ENCODE measurements around the gene ADGRG1. TPM values are rescaled to one million over a fixed set of nuclear protein-coding genes. Genes with fewer than 3 reads are reported as not detected.
"Not testable (repeated sequence)": the region's sequence is repeated elsewhere in the genome, so short reads cannot be mapped to it uniquely, and the experiment has no call there.

ADGRG1 gene
- total RNA-seq, 1 experiment from 2014 or later: 0.38 TPM

DNA sequence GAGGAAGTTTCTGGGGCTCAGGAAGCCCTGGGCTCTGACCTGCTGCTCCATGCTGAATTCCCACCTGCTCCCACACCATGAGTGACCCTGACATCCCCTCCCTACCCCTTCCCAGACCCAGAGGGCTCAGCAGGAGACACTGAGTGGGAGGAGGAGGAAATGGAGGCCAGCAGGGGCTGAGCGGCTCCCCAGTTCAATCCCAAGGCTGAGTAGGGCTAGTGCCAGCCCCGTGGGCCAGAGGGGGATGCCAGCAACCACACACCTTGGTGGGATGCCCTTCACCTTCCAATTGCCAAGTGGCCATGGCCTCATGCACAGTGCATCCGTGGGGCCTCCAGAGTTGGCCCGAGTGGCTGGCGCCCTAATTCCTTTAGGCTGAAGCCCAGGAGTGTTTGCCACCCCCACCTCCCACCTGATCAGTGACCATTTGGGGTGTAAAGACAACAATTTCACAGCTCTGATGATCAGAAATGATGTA lies 38.7 kb downstream of the ADGRG1 start:
- no peaks in the 10 kb centered on the region for H3K36me3 ChIP-seq (replicated peaks; ENCODE audit: control insufficient read depth, insufficient read depth, low read length)
- no peak overlapping the region for H3K4me3 ChIP-seq (ENCODE audit: insufficient read depth, low read depth, low read length)
- no peaks in the 10 kb centered on the region for H3K27me3 ChIP-seq (ENCODE audit: control insufficient read depth, insufficient read depth, low read length)
- no peak for DNase-seq

DNA sequence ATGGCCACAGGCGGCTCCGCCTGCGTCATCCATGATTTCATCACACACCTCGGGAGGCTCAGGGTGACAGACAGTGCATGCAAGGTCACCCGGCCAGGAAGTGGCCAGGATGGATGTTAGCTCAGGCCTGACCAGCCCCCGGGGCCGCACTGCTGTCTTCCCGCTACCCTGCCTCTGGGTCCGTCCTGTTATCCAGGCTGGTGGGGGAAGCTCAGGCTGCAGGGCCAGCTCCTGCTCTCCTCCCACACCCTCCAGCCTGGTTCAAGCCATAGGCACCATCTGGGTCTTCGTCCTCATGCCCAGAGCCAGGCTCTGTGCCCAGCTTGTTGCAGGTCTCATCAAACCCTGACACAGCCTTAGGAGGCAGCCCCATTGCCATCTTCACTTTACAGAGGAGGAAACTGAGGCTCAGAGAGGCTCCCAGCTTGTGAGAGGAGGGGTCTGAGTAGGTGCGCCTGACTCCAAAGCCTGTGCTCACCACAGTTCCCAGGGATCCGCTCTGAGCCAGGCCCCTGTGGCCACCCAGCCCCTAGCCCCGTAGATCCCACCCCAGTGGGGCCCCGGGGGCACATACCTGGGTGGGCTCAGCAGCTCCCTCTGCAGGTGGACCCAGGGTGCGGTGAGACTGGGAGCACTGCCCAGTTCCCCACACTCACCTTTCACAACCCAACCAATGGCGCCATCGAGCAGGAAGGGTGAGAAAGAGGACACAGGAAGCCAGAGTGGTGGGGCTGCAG lies 39.3 kb downstream of the ADGRG1 start:
- H3K4me3 ChIP-seq (ENCODE audit: insufficient read depth, low read depth, low read length): no peak overlapping the region
- DNase-seq: peak; percentile 90
- no peaks in the 10 kb centered on the region for H3K27me3 ChIP-seq (ENCODE audit: control insufficient read depth, insufficient read depth, low read length)
- H3K36me3 ChIP-seq (replicated peaks; ENCODE audit: control insufficient read depth, insufficient read depth, low read length): no peaks in the 10 kb centered on the region

DNA sequence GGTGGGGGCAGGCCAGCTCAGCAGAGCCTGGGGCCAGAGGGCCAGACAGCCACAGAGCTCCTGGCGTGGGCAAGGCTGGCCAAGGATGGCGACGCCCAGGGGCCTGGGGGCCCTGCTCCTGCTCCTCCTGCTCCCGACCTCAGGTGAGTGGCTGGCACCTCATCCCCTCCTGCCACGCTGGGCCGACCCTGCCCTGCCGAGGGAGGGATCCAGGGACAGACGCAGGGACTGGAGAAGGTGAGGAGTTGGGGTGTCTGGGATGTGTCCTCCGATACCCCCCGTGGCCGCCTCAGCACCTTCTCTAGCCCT lies 39.8 kb downstream of the ADGRG1 start, which contains the start of gene ADGRG3:
Gene ADGRG3, plus strand, starts transcription at position 44 of the 309 bp plus-strand sequence. Its CDS starts 42 bp downstream, at position 86.
- Histone ChIP-seq H3K36me3 (replicated peaks; ENCODE audit: control insufficient read depth, insufficient read depth, low read length) (no peaks in the 10 kb centered on the region), H3K27me3 (ENCODE audit: control insufficient read depth, insufficient read depth, low read length) (no peaks in the 10 kb centered on the region), H3K4me3 (ENCODE audit: insufficient read depth, low read depth, low read length) (no peak within 1 kb of the TSS)
- DNase-seq: no peak

DNA sequence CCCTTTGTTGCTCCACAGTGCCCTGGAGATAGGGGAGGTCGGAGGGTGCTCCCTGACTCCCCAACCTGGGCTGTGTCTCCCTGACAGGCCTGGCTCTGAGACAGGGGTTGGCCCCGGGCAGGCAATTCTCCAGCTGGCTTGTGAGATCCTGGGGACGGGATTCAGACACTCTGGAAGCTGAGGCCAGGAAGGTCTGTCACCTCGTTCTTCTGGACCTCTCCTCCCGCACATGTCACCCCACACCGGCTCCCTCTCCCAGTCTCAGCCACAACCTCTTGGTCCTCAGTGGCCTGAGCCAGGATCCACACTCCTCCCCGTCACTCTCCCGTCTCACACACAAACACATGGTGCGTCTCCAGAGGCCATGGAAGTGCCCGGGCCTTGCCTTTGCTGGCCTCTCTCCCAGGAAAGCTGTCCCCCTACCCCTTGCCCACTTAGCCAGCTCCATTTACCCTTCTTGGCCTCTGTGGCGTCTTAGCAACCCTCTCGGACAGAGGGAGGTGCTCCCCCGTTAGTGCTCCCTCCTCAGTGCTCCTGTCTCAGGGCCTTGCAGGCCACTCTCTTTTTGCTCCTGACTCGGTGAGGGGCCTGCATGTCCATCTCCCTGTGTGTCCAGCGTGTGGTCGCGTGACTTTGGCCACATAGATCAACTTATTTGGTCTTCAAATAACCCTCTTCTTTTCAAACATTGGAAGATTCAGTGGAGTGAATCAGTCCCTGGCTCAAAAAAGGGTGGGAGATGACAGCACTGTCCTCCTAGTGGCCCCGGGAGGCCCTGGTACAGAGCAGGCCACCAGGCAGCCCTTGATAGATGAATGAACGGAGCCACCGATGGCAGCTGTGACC lies 40.4 kb downstream of the ADGRG1 start:
- Histone ChIP-seq H3K27me3 (ENCODE audit: control insufficient read depth, insufficient read depth, low read length) (no peaks in the 10 kb centered on the region), H3K4me3 (ENCODE audit: insufficient read depth, low read depth, low read length) (no peak overlapping the region), H3K36me3 (replicated peaks; ENCODE audit: control insufficient read depth, insufficient read depth, low read length) (no peaks in the 10 kb centered on the region)
- no peak for DNase-seq

DNA sequence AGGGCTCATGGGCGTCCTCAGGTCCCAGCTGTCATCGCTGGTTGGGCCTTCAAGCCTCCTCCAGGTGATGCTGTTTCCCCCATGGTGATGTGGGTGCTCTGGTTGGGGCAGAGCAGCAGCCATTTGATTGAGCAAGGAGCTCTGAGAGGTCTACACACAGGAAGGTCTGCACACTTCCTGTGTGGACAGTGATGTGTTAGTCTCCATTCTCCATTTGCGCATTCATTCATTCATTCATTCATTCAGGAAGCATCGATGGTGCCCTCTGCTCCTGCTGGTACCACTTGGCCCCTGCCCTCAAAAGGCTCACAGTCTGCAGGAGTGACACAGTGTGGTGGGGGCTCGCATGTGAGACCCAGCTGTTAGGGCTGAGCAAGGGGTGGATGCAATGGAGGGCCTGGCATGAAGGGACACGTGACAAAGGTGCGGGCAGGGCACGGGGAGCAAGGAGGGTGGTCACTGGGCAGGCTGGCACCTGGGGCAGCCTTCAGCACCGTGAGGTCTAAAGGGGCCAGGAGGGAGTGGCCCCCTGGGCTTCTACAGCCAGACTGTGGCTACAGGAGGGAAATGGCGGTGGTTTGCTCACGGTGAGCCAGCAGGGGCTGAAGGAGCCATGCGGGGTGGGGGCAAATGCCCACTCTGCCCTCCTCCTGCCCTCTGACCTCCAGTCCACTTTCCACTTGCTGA lies 41.2 kb downstream of the ADGRG1 start:
- no peak for DNase-seq
- H3K36me3 ChIP-seq (replicated peaks; ENCODE audit: control insufficient read depth, insufficient read depth, low read length): no peaks in the 10 kb centered on the region
- H3K27me3 ChIP-seq (ENCODE audit: control insufficient read depth, insufficient read depth, low read length): no peaks in the 10 kb centered on the region
- no peak overlapping the region for H3K4me3 ChIP-seq (ENCODE audit: insufficient read depth, low read depth, low read length)

DNA sequence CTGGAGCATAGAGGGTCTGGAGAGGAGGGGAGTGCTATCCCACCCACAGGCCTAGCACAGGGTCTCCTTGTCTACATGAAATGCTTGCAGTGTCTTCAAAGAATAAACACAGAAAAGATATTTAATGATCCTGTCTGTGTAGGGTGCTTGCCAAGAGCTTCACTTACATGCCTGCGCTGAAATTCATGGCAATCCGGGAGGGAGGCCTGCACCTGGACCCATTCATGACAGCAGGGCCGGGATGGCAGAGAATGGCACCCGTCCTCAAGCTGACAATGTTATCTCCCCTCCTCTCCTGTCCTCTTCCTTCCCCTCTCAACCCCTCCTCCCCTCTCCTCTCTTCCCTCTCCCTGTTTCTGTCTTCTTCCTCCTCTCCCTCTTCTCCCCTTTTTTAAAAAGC lies 41.8 kb downstream of the ADGRG1 start:
- Histone ChIP-seq H3K4me3 (ENCODE audit: insufficient read depth, low read depth, low read length) (no peak overlapping the region), H3K36me3 (replicated peaks; ENCODE audit: control insufficient read depth, insufficient read depth, low read length) (no peaks in the 10 kb centered on the region), H3K27me3 (ENCODE audit: control insufficient read depth, insufficient read depth, low read length) (no peaks in the 10 kb centered on the region)
- no peak for DNase-seq

DNA sequence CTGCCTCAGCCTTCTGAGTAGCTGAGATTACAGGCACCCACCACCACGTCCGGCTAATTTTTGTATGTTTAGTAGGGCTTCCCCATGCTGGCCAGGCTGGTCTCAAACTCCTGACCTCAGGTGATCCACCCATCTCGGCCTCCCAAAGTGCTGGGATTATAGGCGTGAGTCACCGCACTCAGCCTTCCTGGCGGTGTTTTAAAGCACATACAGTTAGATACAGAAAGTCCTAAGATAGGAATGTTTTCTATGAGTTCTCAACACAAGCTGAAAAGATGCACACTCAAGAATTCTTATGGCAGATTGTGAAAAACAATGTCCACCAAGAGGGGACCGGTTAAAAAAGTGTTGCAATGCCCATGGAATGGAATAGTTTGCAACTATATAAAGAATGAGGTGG lies 43.0 kb downstream of the ADGRG1 start:
- not testable (repeated sequence) for H3K36me3 ChIP-seq (replicated peaks; ENCODE audit: control insufficient read depth, insufficient read depth, low read length); H3K4me3 ChIP-seq (ENCODE audit: insufficient read depth, low read depth, low read length); H3K27me3 ChIP-seq (ENCODE audit: control insufficient read depth, insufficient read depth, low read length); DNase-seq

DNA sequence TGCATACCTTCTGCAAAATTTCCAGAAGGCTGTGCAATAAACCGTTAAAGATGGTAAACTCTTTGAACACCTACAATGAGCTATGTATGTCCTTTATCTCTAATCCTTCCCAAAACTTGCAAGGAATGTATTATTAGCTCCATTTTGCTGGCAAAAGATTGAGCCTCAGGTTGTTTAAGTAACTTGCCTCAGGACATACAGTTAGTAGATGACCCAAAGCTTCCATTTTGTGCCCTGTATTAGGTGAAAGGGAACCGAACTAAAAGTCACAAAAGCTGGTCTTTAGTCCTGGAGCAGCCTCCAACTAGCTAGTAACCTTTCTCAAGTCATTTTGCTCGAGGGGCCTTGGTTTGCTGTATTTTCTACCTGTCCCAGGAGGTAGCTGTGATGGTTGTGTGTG lies 44.0 kb downstream of the ADGRG1 start:
- H3K36me3 ChIP-seq (replicated peaks; ENCODE audit: control insufficient read depth, insufficient read depth, low read length): no peaks in the 10 kb centered on the region
- H3K27me3 ChIP-seq (ENCODE audit: control insufficient read depth, insufficient read depth, low read length): no peaks in the 10 kb centered on the region
- no peak for DNase-seq
- H3K4me3 ChIP-seq (ENCODE audit: insufficient read depth, low read depth, low read length): no peak overlapping the region

DNA sequence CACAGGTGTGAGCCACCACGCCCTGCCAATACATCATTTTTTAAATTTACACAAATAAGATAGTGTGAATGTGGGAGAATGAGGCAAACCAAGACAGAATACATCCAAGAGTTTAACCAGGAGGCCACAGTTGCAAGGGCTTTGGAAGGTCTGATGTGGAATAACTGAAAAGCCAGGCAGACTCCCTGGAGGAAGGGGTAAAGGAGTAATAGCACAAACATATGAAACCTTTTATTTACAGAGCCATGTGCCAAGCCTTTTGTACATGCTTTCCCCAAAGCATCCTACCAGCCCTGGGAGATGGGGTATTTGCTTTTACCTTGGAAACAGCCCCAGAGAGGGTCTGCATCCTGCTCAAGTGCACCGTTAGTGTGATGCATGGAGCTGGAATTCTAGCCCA lies 44.4 kb downstream of the ADGRG1 start:
- no peaks in the 10 kb centered on the region for H3K36me3 ChIP-seq (replicated peaks; ENCODE audit: control insufficient read depth, insufficient read depth, low read length)
- H3K4me3 ChIP-seq (ENCODE audit: insufficient read depth, low read depth, low read length): no peak overlapping the region
- no peak for DNase-seq

DNA sequence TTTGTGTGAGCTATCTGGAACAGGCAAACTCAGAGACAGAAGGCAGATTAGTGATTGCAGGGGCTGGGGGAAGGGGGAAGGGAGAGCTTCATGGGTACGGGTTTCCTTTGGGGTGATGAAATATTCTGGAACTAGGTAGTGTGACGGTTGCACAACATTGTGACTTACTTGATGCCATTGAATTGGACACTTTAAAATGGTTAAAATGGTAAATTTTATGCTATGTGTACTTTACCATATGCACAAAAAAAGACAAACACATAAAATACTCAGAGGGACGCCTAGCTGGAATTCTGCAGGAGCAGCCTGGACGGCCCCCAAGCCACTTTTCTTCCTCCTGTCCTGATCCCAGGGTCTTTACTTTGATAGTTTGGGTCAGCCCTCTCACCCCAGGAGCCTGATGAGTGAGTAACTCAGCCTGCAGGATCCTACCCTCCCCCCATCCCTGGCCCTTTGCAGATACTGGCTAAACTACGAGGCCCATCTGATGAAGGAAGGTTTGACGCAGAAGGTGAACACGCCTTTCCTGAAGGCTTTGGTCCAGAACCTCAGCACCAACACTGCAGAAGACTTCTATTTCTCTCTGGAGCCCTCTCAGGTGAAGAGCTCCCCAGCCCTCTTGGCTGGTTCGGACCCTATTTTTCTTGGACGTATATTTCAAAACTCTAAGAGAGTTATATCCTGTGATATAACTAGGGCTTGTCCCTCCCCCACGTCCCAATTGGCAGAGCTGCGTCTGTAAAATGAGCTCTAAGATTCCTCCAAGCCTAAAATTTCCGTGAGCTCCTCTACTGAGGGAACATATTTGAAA lies 47.5 kb downstream of the ADGRG1 start:
- Histone ChIP-seq H3K36me3 (replicated peaks; ENCODE audit: control insufficient read depth, insufficient read depth, low read length) (no peaks in the 10 kb centered on the region), H3K27me3 (ENCODE audit: control insufficient read depth, insufficient read depth, low read length) (no peaks in the 10 kb centered on the region), H3K4me3 (ENCODE audit: insufficient read depth, low read depth, low read length) (no peak overlapping the region)
- peak; percentile 79 for DNase-seq

More for the DNA sequence above, 44.4 kb downstream of the ADGRG1 start:
- H3K27me3 ChIP-seq (ENCODE audit: control insufficient read depth, insufficient read depth, low read length): no peaks in the 10 kb centered on the region

DNA sequence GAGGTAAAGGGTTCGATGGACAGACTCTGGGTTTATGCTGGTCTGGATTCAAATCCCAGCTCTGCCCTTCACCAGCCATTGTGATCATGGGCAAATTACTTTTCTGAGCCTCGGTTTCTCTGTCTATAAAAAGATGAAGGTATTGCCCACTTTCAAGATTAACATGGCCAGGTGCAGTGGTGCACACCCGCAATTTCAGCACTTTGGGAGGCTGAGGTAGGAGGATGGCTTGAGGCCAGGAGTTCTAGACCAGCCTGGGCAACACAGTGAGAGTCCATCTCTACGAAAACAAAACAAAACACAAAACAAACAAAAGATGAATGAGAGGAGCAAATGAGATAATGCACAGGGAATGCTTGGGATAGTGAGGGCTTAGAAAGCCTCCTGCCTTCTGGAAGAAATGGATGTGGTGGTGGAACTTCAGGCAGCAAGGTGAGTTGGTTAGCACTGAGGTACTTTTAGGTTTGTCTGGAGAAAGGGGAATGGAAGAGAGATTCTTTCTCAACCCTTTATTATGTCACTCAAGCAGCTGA lies 48.2 kb downstream of the ADGRG1 start:
- Histone ChIP-seq H3K36me3 (replicated peaks; ENCODE audit: control insufficient read depth, insufficient read depth, low read length) (no peaks in the 10 kb centered on the region), H3K4me3 (ENCODE audit: insufficient read depth, low read depth, low read length) (no peak overlapping the region)

DNA sequence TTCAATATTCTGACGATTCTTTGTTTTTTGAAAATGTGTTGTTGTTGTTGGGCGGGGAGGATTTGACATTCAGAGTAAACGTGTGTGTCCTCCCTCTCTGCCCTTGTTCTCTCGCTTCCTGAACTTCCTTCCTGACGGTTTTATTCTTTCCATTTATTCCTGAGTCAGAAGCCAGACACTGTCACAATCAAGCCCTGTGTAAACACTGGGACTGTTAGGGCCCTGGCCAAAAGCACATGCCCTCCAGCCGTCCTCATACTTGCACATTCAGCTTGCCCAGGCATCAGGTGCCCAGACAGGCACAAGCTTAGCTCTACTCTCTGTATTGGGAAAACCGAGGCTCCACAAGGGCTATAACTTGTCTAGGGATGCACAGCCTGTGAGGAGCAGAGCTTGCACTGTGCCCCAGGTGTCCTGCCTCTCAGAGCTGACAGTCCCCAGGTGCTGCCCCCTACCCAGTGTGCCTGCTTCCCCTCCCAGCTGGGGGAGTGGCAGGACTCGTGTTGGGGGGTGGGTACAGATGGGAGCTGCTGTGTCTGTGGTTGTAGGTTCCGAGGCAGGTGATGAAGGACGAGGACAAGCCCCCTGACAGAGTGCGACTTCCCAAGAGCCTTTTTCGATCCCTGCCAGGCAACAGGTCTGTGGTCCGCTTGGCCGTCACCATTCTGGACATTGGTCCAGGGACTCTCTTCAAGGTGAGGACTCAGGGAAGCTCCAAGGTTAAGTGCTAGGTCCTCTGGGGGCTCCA lies 49.4 kb downstream of the ADGRG1 start:
- Histone ChIP-seq H3K4me3 (ENCODE audit: insufficient read depth, low read depth, low read length) (no peak overlapping the region), H3K27me3 (ENCODE audit: control insufficient read depth, insufficient read depth, low read length) (no peaks in the 10 kb centered on the region), H3K36me3 (replicated peaks; ENCODE audit: control insufficient read depth, insufficient read depth, low read length) (no peaks in the 10 kb centered on the region)
- DNase-seq: no peak

More for the DNA sequence above, 48.2 kb downstream of the ADGRG1 start:
- DNase-seq: no peak
- no peaks in the 10 kb centered on the region for H3K27me3 ChIP-seq (ENCODE audit: control insufficient read depth, insufficient read depth, low read length)

DNA sequence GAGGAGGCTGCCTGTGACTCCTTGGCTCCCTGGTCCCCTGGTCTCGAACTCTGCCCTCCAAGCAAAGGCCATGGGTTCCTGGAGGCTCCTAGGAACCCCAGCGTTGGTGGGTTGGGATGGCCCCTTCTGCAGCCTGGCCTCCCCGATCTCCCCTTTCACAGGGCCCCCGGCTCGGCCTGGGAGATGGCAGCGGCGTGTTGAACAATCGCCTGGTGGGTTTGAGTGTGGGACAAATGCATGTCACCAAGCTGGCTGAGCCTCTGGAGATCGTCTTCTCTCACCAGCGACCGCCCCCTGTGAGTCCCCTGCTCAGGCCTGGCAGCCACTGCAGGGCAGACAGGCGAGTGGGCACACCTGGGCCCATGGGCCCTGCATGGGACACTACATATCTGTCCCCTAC lies 50.6 kb downstream of the ADGRG1 start:
- Histone ChIP-seq H3K4me3 (ENCODE audit: insufficient read depth, low read depth, low read length) (no peak overlapping the region), H3K36me3 (replicated peaks; ENCODE audit: control insufficient read depth, insufficient read depth, low read length) (no peaks in the 10 kb centered on the region), H3K27me3 (ENCODE audit: control insufficient read depth, insufficient read depth, low read length) (no peaks in the 10 kb centered on the region)
- DNase-seq: no peak

All from H7 (cell line).